ENCODE measurements around the gene HYAL2. TPM values are rescaled to one million over a fixed set of nuclear protein-coding genes. Genes with fewer than 3 reads are reported as not detected.

The HYAL2 gene
- total RNA-seq, 1 donor from 2014 or later, result 123 TPM

DNA sequence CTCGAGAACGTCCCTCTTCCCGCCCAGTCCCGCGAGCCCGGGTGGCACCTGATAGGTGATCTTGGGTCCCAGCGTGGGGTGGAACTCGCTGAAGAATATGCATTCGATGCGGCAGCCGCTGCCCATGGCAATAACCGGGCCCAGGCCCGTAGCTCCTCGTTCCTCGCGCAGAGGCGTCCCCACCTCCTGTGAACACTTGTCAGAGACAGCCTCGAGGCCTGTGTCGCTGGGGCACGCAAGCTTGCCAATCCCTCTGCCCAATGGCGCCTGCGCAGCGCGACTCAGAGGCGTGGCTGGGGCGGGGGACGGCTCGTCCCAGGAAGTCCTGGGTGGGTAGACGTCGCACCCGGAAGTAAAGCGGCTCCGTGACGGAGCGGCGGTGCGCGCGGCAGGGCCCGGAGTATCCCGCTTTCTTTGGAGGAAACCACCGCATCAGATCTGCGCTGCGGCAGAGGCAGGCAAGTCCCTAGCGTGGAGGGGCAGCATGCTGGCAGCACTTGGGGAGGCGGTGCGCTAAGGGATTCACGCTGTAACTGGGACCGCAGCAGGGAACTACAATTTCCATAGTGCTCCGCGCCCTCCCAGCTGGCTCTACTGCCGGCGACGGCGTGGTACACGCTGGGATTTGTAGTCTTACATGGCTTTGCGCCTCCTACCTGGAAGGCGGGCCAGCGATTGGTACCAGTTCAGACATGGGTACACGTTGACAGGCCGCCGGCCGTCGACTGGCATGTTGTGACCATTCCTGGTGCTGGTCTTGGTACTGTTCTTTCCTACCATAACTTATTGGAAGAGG is 28.2 kb upstream of the HYAL2 start, which contains the start of the genes CYB561D2 and NPRL2:
Gene CYB561D2 (plus strand): TSS at position 336 of the 796 bp plus-strand sequence. CDS start 572 bp downstream, outside the sequence.
Gene NPRL2 (minus strand): TSS at position 249 of the 796 bp plus-strand sequence. CDS start 123 bp downstream, at position 126.
- TF ChIP-seq, protein P1, sequence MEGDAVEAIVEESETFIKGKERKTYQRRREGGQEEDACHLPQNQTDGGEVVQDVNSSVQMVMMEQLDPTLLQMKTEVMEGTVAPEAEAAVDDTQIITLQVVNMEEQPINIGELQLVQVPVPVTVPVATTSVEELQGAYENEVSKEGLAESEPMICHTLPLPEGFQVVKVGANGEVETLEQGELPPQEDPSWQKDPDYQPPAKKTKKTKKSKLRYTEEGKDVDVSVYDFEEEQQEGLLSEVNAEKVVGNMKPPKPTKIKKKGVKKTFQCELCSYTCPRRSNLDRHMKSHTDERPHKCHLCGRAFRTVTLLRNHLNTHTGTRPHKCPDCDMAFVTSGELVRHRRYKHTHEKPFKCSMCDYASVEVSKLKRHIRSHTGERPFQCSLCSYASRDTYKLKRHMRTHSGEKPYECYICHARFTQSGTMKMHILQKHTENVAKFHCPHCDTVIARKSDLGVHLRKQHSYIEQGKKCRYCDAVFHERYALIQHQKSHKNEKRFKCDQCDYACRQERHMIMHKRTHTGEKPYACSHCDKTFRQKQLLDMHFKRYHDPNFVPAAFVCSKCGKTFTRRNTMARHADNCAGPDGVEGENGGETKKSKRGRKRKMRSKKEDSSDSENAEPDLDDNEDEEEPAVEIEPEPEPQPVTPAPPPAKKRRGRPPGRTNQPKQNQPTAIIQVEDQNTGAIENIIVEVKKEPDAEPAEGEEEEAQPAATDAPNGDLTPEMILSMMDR (conservative IDR thresholded peaks at IDR 0.05; ENCODE audit: low read depth, low read length), result no peak
- peak within 1 kb of the TSS; percentile 78 for H3K4me3 ChIP-seq (ENCODE audit: low read depth, low read length)
- no peak for DNase-seq (ENCODE audit: low read depth)

DNA sequence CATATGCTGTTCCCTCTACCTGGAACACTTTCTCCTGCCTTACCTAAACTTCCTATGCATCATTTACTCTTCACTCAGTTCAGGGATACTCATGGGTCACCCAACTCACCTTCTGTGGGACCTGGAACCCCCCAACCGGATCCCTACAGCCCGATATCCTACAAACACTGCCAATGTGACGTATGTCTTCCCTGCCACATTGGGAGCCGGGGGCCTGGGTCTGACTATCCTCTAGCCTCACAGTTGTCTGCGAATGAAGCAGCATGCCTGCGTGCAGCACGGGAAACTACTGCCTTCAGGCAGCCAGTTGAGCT is 27.6 kb upstream of the HYAL2 start:
- H3K4me3 ChIP-seq (ENCODE audit: low read depth, low read length), result peak overlapping the region; percentile 78
- DNase-seq (ENCODE audit: low read depth), result no peak
- TF ChIP-seq, protein P1 (conservative IDR thresholded peaks at IDR 0.05; ENCODE audit: low read depth, low read length), result no peak

DNA sequence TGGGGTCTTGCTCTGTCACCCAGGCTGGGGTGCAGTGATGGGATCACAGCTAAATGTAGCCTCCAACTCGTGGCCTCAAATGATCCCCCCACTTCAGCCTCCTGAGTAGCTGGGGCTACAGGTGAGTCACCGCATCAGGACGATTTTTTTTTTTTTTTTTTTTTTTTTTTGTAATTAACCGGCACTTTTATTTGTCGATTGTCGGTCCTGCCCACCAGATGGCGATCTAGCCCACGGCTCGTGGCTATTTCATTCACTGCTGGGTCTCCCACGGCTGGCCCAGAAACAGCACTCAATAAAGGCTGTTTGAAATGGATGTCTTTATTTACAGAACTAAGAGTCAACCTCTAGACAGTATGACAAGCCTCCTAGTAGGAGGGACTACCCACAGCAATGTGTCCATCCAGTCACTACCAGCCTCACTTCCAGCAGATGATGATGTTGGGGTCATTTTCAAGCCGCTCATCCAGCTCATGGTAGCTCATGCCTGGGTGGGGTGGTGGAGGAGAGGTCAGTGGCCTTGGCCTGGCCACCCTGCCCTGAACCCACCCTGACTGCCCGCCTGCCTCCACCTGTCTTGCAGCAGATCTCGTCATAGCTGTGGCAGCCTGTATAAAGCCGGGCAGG is 24.8 kb upstream of the HYAL2 start:
- H3K4me3 ChIP-seq (ENCODE audit: low read depth, low read length), result no peak overlapping the region
- no peak for DNase-seq (ENCODE audit: low read depth)
- TF ChIP-seq, protein P1 (conservative IDR thresholded peaks at IDR 0.05; ENCODE audit: low read depth, low read length), result peak; percentile 77

DNA sequence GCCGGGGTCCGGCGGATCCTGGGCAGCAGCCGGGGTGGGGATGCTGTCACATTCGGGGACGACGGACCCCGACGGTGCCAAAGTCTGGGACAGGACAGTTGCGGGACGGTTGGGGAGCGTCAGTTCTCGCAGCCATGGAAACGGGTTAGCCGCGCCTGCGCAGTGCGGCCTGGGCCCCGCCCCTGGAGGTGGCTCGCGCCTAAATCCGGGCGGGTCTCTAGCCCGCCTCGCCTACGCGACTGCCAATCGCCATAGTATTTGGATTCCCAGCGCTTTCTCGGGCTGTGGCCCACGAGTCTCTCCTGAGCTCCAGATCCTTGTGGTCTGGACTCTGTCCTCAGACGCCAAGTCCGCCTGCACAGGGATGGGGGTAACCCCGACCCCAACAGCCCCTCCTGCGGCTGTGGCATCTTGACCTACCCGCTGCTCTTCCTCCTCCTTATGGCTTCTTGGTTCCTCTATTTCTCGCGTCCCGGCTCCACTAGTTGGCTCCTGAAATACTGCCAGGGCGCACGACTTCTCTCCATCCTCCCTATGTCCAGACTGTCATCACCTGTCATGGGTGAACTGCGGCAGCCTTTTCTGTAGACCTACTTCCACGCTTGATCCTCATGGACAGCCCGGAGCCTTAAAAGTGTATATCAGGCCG is 23.2 kb upstream of the HYAL2 start, which contains the start of gene ZMYND10:
Gene ZMYND10 (minus strand): TSS at position 147 of the 649 bp plus-strand sequence. CDS start 153 bp downstream, outside the sequence.
- TF ChIP-seq, protein P1 (conservative IDR thresholded peaks at IDR 0.05; ENCODE audit: low read depth, low read length), result no peak
- peak within 1 kb of the TSS; percentile 66 for H3K4me3 ChIP-seq (ENCODE audit: low read depth, low read length)
- no peak for DNase-seq (ENCODE audit: low read depth)

DNA sequence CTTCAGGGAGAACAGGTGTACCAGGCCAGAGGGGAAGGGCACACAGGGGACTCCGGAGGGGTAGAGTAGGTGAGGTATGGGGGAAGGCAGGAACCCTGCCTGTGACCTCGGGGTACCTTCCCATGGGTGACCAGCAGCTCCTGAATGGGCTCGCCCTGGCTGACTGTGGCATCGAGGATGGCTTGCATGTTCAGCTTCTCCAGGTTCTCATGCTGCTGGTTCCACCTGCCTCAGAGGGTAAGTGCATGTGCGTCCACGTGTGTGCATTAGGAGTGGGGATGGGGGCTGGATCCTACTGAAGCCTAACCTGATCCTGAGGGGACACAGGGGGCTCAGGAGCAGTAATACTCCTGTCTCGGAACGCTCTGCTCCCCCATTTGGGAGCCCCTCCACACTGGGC is 22.5 kb upstream of the HYAL2 start:
- DNase-seq (ENCODE audit: low read depth), result no peak
- H3K4me3 ChIP-seq (ENCODE audit: low read depth, low read length), result peak overlapping the region; percentile 66
- TF ChIP-seq, protein P1 (conservative IDR thresholded peaks at IDR 0.05; ENCODE audit: low read depth, low read length), result no peak

DNA sequence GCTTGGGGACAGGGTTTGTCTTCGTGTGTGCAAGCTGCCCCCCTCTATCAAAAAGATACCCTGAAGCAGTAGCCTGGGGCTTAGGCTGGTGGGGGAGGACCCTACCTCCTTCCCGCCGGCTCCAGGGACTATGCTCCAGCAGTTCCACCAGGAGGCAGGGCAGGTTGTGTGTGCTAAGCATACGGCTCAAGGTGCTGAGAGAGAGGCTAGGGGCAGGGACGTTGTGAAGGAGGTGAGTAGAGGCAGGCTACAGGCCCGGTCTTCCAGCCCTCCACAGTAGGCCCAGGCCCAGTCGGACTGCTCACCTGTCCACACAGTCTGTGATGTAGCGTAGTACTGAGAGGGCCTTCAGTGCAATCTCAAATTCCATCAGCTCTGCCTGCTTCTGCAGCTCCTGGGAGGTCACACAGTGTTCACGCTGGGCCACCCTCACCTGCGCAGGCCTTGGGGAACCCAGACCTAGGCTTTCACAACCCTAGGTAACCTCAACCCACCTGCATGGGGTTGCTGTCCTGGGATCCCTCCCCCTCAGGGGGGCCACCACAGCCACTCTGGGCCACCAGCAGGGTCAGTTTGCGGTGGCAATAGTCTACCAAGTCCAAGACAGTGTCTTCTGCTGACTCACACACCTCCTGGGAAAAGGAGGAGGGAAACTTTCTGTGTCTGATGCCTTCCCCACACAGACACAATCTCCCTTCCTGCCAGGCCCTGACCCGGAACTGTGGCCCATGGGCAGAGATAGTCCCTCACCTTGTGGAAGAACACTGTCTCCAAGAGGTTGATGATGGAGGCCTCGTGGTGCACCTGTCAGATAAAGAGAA is 20.5 kb upstream of the HYAL2 start:
- TF ChIP-seq, protein P1 (conservative IDR thresholded peaks at IDR 0.05; ENCODE audit: low read depth, low read length), result no peak
- no peak for DNase-seq (ENCODE audit: low read depth)
- no peak overlapping the region for H3K4me3 ChIP-seq (ENCODE audit: low read depth, low read length)
